Measurements from ENCODE around the gene SMIM33.

DNA sequence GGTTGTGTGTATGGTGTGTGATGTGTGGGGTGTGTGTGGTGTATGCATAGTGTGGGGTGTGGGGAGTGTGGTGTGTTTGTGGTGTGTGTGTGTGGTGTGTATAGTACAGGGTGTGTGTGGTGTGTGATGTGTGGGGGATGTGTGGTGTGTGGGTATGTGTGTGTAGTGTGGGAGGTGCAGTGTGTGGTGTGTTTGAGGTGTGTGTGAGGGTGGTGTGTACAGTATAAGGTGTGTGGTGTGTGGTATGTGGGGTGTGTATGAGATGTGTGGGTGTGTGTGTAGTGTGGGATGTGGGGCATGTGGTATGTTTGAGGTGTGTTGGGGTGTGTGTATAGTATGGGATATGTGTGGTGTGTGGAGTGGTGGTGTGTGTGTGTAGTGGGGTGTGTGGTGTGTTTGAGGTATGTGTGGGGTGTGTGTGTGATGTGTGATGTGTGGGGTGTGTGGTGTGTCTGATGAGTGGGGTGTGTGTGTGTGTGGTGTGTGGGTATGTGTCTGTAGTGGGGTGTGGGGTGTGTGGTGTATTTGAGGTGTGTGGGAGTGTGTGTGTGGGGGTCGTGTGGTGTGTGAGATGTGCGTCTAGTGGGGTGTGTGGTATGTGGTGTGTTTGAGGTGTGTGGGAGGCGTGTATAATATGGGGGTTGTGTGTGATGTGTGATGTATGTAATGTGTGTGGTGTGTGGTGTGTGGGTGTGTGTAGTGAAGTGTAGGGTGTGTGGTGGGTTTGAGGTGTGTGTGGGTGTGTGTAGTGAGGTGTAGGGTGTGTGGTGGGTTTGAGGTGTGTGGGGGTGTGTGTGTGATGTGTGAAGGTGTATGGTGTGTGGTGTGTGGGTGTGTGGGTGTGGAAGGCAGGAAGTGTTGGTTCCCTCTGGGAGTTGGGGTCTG lies 16.9 kb upstream of the SMIM33 start:
- no peak for TF ChIP-seq POLR2A (IDR thresholded peaks at IDR 0.05)
- TF ChIP-seq, protein P1, sequence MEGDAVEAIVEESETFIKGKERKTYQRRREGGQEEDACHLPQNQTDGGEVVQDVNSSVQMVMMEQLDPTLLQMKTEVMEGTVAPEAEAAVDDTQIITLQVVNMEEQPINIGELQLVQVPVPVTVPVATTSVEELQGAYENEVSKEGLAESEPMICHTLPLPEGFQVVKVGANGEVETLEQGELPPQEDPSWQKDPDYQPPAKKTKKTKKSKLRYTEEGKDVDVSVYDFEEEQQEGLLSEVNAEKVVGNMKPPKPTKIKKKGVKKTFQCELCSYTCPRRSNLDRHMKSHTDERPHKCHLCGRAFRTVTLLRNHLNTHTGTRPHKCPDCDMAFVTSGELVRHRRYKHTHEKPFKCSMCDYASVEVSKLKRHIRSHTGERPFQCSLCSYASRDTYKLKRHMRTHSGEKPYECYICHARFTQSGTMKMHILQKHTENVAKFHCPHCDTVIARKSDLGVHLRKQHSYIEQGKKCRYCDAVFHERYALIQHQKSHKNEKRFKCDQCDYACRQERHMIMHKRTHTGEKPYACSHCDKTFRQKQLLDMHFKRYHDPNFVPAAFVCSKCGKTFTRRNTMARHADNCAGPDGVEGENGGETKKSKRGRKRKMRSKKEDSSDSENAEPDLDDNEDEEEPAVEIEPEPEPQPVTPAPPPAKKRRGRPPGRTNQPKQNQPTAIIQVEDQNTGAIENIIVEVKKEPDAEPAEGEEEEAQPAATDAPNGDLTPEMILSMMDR (IDR thresholded peaks at IDR 0.05): no peak

Measured in right lobe of liver (tissue), 4 donors.